Measurements from ENCODE around the gene LLGL2.

GRCh38 chr17:75478508-75478907 lies 47.0 kb upstream of the LLGL2 start:
- TF ChIP-seq EP300 (IDR thresholded peaks at IDR 0.05) (no peak), POLR2A (IDR thresholded peaks at IDR 0.05; ENCODE audit: low read depth) (no peak), CTCF (IDR thresholded peaks at IDR 0.05) (no peak), POLR2AphosphoS5 (IDR thresholded peaks at IDR 0.05) (no peak)
